Transverse colon (tissue), 4 donors: ENCODE results near the gene NAT8. TPM values are rescaled to one million over a fixed set of nuclear protein-coding genes. Genes with fewer than 3 reads are reported as not detected.
"Not testable (repeated sequence)": the region's sequence is repeated elsewhere in the genome, so short reads cannot be mapped to it uniquely, and the experiment has no call there.

Experiments used
- DNase-seq: peaks from one replicate; pipeline ENCODE4 v3.0.0-alpha.2; 2019
- H3K27ac ChIP-seq, 4 donors: fragments of 200-600 bp; sonication (generic); 2 replicates each; pipeline ENCODE4 v1.5.1; 2016 to 2018; ENCODE audit warnings: inconsistent platforms in 4 of 4
- H3K27me3 ChIP-seq: fragments of 200-600 bp; sonication (generic); 2 replicates; pipeline ENCODE4 v1.5.1; 2017; ENCODE audit warnings: inconsistent platforms
- H3K36me3 ChIP-seq, 4 donors: fragments of 200-600 bp; sonication (generic); 2 replicates each; pipeline ENCODE4 v1.5.1; 2017 to 2019; ENCODE audit warnings: inconsistent platforms in 4 of 4
- H3K4me1 ChIP-seq, 4 donors: fragments of 200-600 bp; sonication (generic); 2 replicates each; pipeline ENCODE4 v1.5.1; 2017 to 2020; ENCODE audit warnings: inconsistent platforms in 4 of 4
- H3K4me3 ChIP-seq, 4 donors: fragments of 200-600 bp; sonication (generic); 1 replicate in 1 of 4; 2 replicates in 3 of 4; pipeline versions ENCODE4 v1.5.1 to v1.6.1; 2017 to 2019; ENCODE audit warnings: inconsistent platforms in 4 of 4
- H3K9me3 ChIP-seq, 2 donors: fragments of 200-600 bp; sonication (generic); 2 replicates each; pipeline ENCODE4 v1.5.1; 2017 to 2019; ENCODE audit warnings: inconsistent platforms in 2 of 2
- EP300 ChIP-seq: sonication (generic); formaldehyde crosslinking; IDR thresholded peaks from one replicate; pipeline ENCODE4 v1.6.1; 2017; ENCODE audit warnings: antibody characterized with exemption, low read depth
- POLR2A ChIP-seq: fragments of 450-650 bp; IDR thresholded peaks from one replicate; pipeline ENCODE4 v1.6.1; 2016; ENCODE audit warnings: antibody characterized with exemption, mild to moderate bottlenecking, moderate library complexity
- POLR2AphosphoS5 ChIP-seq, 3 donors: sonication (generic); formaldehyde crosslinking; IDR thresholded peaks; one replicate each; pipeline ENCODE4 v1.6.1; 2016; ENCODE audit warnings: antibody characterized with exemption in 3 of 3
- WGBS, 2 donors: methylation state at CpG; one replicate each; pipeline ENCODE4 v1.1.5; 2018; ENCODE audit warnings: low coverage in 1 of 2; 5-methylcytosine and 5-hydroxymethylcytosine counted together
- in situ Hi-C, 4 donors: fragments of 200-750 bp; cut with MboI; loops; one replicate each; pipeline versions ENCODE4 v1.15.0 to v1.15.1; 2017; ENCODE audit warnings: low sequenced_read_pairs in 3 of 4, low pct_ligation_motif_present in 1 of 4, low pct_unique_long_range_greater_than_20kb in 1 of 4
- intact Hi-C: fragments of 100-400 bp; cut with DNase I; formaldehyde crosslinking; loops from one replicate; pipeline ENCODE4 v1.15.1; 2023; ENCODE audit warnings: low total_unique reads
- total RNA-seq, 4 donors: library from RNA; depleted of rRNA; stranded (reverse); fragments of >200 nt; gene quantifications; one replicate each; pipeline ENCODE4 v1.1.0, GENCODE V29; 2016
- TF ChIP-seq, protein P1 (sequence below), 5 experiments: fragments of 200-600 bp in 3 of 5; fragments of 450-650 bp in 2 of 5; sonication (generic) in 3 of 5; IDR thresholded peaks; 1 replicate in 2 of 5; 2 replicates in 3 of 5; pipeline ENCODE4 v1.5.1; 2016 to 2017; ENCODE audit warnings: antibody characterized with exemption in 5 of 5, inconsistent platforms in 3 of 5, mild to moderate bottlenecking in 2 of 5, moderate library complexity in 1 of 5

NAT8 gene
- total RNA-seq, 4 donors from 2014 or later, result 1.2 to 4.6 TPM; not detected in 2

DNA sequence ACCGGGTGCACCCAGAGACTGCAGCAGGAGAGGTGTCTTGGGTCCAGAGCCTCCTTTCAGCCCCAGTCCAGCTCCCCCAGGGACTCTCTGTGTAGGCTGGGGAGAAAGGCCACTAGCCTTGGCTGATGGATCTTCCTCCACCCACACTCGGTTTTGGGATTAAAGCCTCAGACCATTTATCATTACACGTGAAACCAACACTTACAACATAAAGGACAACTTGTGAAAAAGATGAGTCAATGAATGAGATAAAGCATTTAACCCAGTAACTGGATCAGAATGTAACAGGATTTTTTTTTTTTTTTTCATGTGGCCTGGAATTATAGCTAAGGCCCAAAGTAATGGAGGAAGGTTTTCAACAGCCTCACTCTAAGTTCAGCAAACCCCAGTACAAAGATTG is 32.1 kb downstream of the NAT8 start:
- no peaks in the 10 kb centered on the region for H3K36me3 ChIP-seq

DNA sequence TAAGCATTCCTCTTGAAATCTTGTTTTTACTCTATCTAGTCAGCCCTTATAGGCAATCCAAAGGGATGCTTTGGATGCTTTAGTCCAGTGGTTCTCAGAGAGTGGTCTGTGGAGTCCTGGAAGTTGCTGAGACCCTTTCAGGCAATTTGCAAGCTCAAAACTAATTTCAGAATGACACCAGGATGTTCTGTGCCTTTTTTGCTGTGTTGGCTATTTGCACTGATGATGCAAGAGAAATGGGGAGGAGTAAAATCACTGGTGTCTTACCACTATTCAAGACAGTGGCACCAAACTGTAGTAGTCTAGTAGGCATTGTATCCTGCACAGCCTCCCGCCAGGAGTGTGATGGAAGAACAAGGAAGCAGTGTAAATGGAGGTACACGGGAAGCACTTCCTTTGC is 37.6 kb downstream of the NAT8 start:
- H3K4me3 ChIP-seq, intact Hi-C loops, DNase-seq, in situ Hi-C loops, H3K27me3 ChIP-seq, H3K9me3 ChIP-seq, H3K27ac ChIP-seq, H3K4me1 ChIP-seq: not testable (repeated sequence)
- 83 to 100% methylated on average over 1 to 2 of the region's 2 CpGs for WGBS, 2 donors
- peaks cover 0 to 22% (median 5%) of the 10 kb centered on the region in 4 donors for H3K36me3 ChIP-seq

More for the DNA sequence above, 32.1 kb downstream of the NAT8 start:
- TF ChIP-seq, protein P1, sequence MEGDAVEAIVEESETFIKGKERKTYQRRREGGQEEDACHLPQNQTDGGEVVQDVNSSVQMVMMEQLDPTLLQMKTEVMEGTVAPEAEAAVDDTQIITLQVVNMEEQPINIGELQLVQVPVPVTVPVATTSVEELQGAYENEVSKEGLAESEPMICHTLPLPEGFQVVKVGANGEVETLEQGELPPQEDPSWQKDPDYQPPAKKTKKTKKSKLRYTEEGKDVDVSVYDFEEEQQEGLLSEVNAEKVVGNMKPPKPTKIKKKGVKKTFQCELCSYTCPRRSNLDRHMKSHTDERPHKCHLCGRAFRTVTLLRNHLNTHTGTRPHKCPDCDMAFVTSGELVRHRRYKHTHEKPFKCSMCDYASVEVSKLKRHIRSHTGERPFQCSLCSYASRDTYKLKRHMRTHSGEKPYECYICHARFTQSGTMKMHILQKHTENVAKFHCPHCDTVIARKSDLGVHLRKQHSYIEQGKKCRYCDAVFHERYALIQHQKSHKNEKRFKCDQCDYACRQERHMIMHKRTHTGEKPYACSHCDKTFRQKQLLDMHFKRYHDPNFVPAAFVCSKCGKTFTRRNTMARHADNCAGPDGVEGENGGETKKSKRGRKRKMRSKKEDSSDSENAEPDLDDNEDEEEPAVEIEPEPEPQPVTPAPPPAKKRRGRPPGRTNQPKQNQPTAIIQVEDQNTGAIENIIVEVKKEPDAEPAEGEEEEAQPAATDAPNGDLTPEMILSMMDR (IDR thresholded peaks at IDR 0.05), result no peak
- no peak for TF ChIP-seq POLR2AphosphoS5 (IDR thresholded peaks at IDR 0.05)
- TF ChIP-seq EP300, result no peak
- TF ChIP-seq POLR2A, result no peak
- 77% methylated on average over 3 of the region's 3 CpGs; no CpG with 5 or more reads in 1 of the 2 donors for WGBS, 2 donors
- in situ Hi-C loops, result no loop called here
- Histone ChIP-seq H3K4me3 (no peak overlapping the region), H3K27me3 (no peaks in the 10 kb centered on the region), H3K27ac (no peak overlapping the region), H3K4me1 (no peaks in the 10 kb centered on the region), H3K9me3 (no peaks in the 10 kb centered on the region)
- intact Hi-C loops, result no loop called here
- DNase-seq, result no peak

DNA sequence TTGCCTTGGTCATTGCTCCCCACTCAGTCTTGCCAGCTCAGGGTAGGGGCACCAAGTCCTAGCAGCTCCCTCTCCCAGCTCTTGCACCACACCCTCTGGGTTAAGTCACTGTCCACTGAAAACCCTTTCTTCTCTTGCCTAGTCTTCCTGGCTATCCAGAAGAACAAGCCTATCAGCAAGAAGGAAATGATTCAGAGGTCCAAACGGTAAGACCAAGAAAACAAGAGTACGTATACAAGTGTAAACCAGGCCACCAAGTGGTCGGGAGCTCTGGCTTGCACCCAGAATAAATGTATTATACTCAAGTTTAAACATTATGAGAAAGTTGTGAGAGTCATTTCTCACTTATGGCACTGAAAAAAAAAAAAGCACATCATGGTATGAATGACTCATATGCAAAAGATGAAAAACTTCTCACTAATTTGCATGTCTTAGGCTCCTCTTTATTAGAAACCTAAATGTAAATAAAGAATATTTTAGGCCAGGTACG is 39.1 kb downstream of the NAT8 start:
- 72 to 77% methylated on average over 4 of the region's 4 CpGs for WGBS, 2 donors
- H3K9me3 ChIP-seq, H3K4me3 ChIP-seq, H3K27me3 ChIP-seq, H3K27ac ChIP-seq, in situ Hi-C loops, DNase-seq, intact Hi-C loops, H3K4me1 ChIP-seq: not testable (repeated sequence)
- peaks cover 0 to 22% (median 5%) of the 10 kb centered on the region in 4 donors for H3K36me3 ChIP-seq

DNA sequence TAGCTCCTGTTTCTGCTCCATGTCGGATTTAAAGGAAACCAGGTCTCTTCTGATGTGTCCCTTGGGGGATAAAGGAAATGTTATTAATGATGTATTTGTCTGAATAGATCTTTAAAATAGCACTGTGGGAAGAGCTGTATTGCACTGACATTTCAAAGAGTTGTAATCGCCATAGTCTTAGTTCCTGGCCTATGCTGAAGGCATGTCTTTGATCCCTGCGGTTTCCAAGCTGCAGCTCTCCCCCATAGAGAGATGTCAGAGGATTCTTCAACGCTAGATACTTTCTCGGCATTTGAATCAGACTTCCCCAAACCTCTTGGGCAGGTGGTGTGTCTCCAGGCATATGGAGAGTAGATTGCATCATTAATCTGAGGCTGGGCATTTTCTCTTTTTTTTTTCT is 40.4 kb downstream of the NAT8 start:
- Histone ChIP-seq H3K27me3 (no peaks in the 10 kb centered on the region), H3K36me3 (peaks cover 0 to 22% (median 5%) of the 10 kb centered on the region in 4 donors), H3K4me3 (no peak overlapping the region), H3K9me3 (no peaks in the 10 kb centered on the region), H3K4me1 (no peaks in the 10 kb centered on the region), H3K27ac (no peak overlapping the region)
- no peak for DNase-seq
- intact Hi-C loops (no loop called here), in situ Hi-C loops (no loop called here)
- no peak for TF ChIP-seq POLR2A
- WGBS, 2 donors, result 91 to 92% methylated on average over 2 to 5 of the region's 5 CpGs

DNA sequence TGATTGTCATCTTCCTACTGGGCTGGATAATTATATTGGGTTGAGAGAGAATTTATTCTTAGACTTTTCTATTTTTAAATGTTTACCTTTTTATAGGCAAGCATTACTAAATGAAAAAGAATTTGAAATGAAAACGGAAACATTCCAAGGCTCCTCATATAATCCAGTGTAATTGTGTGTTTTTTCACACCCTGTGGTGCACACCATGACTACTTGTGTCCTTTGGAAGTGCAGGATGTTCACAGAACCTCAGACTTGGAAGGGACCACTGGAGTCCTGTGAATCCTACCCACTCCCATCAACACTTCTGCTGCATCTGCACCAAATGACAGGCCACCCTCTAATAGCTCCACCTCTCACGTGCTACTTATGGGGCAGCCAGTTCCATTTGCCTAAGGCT is 48.0 kb downstream of the NAT8 start:
- Histone ChIP-seq H3K27me3 (no peaks in the 10 kb centered on the region), H3K4me1 (no peaks in the 10 kb centered on the region), H3K36me3 (no peaks in the 10 kb centered on the region), H3K4me3 (no peak overlapping the region), H3K9me3 (no peaks in the 10 kb centered on the region), H3K27ac (no peak overlapping the region)
- no peak for DNase-seq
- WGBS, 2 donors, result 89 to 100% methylated on average over 1 to 2 of the region's 2 CpGs
- TF ChIP-seq EP300 (no peak), POLR2A (no peak), POLR2AphosphoS5 (IDR thresholded peaks at IDR 0.05) (no peak)
- TF ChIP-seq, protein P1 (IDR thresholded peaks at IDR 0.05), result no peak
- in situ Hi-C loops, result no loop called here
- intact Hi-C loops, result no loop called here

DNA sequence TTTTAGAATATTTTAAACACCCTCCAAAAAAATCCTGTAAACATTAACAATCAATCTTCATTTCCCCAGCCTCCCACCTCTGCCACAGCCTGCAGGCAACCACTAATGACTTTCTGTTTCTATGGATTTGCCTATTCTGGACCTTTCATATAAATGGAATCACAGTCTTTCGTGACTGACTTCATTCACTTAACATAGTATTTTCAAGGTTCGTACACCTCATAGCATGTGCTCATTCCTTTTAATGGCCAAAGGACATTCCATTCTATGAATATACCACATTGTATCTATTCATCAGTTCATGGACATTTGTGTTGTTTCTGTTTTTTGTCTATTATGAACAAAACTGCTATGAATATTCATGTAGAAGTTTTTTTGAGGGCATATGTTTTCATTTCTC is 48.5 kb downstream of the NAT8 start:
- DNase-seq, result no peak
- Histone ChIP-seq H3K9me3 (no peaks in the 10 kb centered on the region), H3K4me1 (no peaks in the 10 kb centered on the region), H3K4me3 (no peak overlapping the region), H3K36me3 (no peaks in the 10 kb centered on the region), H3K27ac (no peak overlapping the region), H3K27me3 (no peaks in the 10 kb centered on the region)
- TF ChIP-seq POLR2A, result no peak
- TF ChIP-seq POLR2AphosphoS5 (IDR thresholded peaks at IDR 0.05), result no peak
- TF ChIP-seq EP300, result no peak
- 92 to 94% methylated on average over 2 of the region's 2 CpGs for WGBS, 2 donors
- intact Hi-C loops, result no loop called here
- in situ Hi-C loops, result no loop called here

Other genes starting within 250 kb of the NAT8 start
- 10 to 100 TPM; 10.5 to 76.2 (median 36.5) TPM for gene TPRKB, start 94.9 kb upstream of the NAT8 start, total RNA-seq
- 10 to 100 TPM in 3 of 4 donors, 1 to 10 TPM in 1; 9.2 to 35.2 (median 30.8) TPM for gene DUSP11, start 137.7 kb upstream of the NAT8 start, total RNA-seq
- not detected for gene C2orf78, start 141.8 kb upstream of the NAT8 start, total RNA-seq
- 1,000 to 10,000 TPM in 1 of 4 donors, 10 to 100 TPM in 3; 22.7 to 1,127 (median 37.3) TPM for gene STAMBP, start 186.5 kb upstream of the NAT8 start, total RNA-seq